ENCODE data around the gene TIMM8B. TPM values are rescaled to one million over a fixed set of nuclear protein-coding genes. Genes with fewer than 3 reads are reported as not detected.
"Not testable (repeated sequence)": the region's sequence is repeated elsewhere in the genome, so short reads cannot be mapped to it uniquely, and the experiment has no call there.

Gene TIMM8B
- total RNA-seq, 1 experiment from 2014 or later, result 99.6 TPM

DNA sequence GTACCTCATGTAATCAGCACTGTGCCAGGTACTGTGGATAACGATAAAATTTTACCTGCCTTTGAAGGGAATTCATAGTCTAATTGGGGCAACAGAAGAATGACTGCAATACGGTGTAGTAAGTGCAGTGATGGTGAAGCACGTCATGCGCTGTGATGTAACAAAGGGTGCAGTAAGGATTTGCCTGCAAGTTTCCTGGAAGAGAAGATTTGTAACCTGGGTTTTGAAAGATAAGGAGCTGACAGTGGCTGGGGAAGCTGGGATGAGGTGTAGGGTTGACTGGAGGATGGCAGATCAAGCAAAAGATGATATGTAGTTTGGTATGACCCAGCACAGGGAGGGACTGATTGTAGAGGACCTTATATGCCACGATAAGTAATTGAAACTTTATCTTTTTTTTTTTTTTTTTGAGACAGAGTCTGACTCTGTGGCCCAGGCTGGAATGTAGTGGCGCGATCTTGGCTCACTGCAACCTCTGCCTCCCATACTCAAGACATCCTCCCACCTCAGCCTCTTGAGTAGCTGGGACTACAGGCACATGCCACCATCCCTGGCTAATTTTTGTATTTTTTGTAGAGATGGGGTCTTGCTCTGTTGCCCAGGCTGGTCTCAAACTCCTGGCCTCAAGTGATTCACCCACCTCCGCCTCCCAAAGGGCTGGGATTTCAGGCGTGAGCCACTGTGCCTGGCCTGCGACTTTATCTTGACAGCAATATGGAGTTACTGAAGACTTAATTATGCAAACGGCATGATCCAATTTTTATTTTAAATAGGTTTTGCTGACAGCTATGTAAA lies 11.4 kb upstream of the TIMM8B start:
- Histone ChIP-seq H3K4me1 (ENCODE audit: insufficient read depth, low read length, poor library complexity, severe bottlenecking) (no peaks in the 10 kb centered on the region), H3K36me3 (ENCODE audit: insufficient read depth, low read length, poor library complexity, severe bottlenecking) (peaks cover 31% of the 10 kb centered on the region), H3K9me3 (ENCODE audit: low read depth, low read length, poor library complexity, severe bottlenecking) (no peaks in the 10 kb centered on the region), H3K27ac (ENCODE audit: low read depth, low read length, poor library complexity, severe bottlenecking) (no peak overlapping the region), H3K4me3 (ENCODE audit: low read depth, low read length, poor library complexity, severe bottlenecking) (no peak overlapping the region), H3K27me3 (replicated peaks; ENCODE audit: insufficient read depth, low read depth, low read length, poor library complexity) (no peaks in the 10 kb centered on the region)
- CTCF ChIA-PET, result no interaction called here
- no peak for DNase-seq (ENCODE audit: low spot score)
- intact Hi-C loops (cut with micrococcal nuclease; ENCODE audit: unreplicated experiment), result no loop called here
- BruUV-seq (replicated peaks), result no TSS peak
- POLR2A ChIA-PET (ENCODE audit: low non-redundant PET), result interaction anchor here (0.6 kb wide), 1 partner anchor 1540 kb away, joined by 3 read pairs; no protein-coding TSS in a partner anchor
- TF ChIP-seq, protein P1, sequence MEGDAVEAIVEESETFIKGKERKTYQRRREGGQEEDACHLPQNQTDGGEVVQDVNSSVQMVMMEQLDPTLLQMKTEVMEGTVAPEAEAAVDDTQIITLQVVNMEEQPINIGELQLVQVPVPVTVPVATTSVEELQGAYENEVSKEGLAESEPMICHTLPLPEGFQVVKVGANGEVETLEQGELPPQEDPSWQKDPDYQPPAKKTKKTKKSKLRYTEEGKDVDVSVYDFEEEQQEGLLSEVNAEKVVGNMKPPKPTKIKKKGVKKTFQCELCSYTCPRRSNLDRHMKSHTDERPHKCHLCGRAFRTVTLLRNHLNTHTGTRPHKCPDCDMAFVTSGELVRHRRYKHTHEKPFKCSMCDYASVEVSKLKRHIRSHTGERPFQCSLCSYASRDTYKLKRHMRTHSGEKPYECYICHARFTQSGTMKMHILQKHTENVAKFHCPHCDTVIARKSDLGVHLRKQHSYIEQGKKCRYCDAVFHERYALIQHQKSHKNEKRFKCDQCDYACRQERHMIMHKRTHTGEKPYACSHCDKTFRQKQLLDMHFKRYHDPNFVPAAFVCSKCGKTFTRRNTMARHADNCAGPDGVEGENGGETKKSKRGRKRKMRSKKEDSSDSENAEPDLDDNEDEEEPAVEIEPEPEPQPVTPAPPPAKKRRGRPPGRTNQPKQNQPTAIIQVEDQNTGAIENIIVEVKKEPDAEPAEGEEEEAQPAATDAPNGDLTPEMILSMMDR (conservative IDR thresholded peaks at IDR 0.05; ENCODE audit: low read depth, low read length), result no peak
- TF ChIP-seq EZH2 (IDR thresholded peaks at IDR 0.05; ENCODE audit: borderline replicate concordance, low read depth, low read length, poor library complexity, severe bottlenecking), result no peak

DNA sequence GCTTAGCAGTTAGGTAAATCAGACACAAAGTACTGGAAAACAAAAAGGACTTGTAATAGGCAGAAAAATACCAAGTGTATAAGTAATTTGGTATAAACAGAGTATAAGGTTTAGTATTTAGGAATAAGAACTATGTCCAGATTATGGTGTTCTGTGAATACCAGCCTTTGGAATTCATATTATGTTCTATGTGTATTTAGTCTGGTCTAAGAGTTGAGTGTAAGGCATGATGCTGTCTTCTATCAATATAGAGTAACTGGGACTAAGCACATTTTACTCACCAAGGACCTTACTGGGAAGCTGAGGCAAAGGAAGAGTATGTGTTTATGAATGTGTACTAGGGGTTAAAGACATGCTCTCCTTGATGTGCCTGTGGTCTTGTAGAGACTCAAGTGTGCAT lies 9.6 kb upstream of the TIMM8B start:
- DNase-seq (ENCODE audit: low spot score), result no peak
- POLR2A ChIA-PET (ENCODE audit: low non-redundant PET), result no interaction called here
- intact Hi-C loops (cut with micrococcal nuclease; ENCODE audit: unreplicated experiment), result no loop called here
- Histone ChIP-seq H3K36me3 (ENCODE audit: insufficient read depth, low read length, poor library complexity, severe bottlenecking) (peaks cover 48% of the 10 kb centered on the region), H3K4me3 (ENCODE audit: low read depth, low read length, poor library complexity, severe bottlenecking) (no peak overlapping the region), H3K27ac (ENCODE audit: low read depth, low read length, poor library complexity, severe bottlenecking) (no peak overlapping the region), H3K4me1 (ENCODE audit: insufficient read depth, low read length, poor library complexity, severe bottlenecking) (no peaks in the 10 kb centered on the region), H3K27me3 (replicated peaks; ENCODE audit: insufficient read depth, low read depth, low read length, poor library complexity) (no peaks in the 10 kb centered on the region), H3K9me3 (ENCODE audit: low read depth, low read length, poor library complexity, severe bottlenecking) (no peaks in the 10 kb centered on the region)
- no TSS peak for BruUV-seq (replicated peaks)
- CTCF ChIA-PET, result interaction anchor here (0.7 kb wide), 1 partner anchor 17 kb away, joined by 4 read pairs; no protein-coding TSS in a partner anchor
- TF ChIP-seq, protein P1 (conservative IDR thresholded peaks at IDR 0.05; ENCODE audit: low read depth, low read length), result no peak
- TF ChIP-seq EZH2 (IDR thresholded peaks at IDR 0.05; ENCODE audit: borderline replicate concordance, low read depth, low read length, poor library complexity, severe bottlenecking), result no peak

DNA sequence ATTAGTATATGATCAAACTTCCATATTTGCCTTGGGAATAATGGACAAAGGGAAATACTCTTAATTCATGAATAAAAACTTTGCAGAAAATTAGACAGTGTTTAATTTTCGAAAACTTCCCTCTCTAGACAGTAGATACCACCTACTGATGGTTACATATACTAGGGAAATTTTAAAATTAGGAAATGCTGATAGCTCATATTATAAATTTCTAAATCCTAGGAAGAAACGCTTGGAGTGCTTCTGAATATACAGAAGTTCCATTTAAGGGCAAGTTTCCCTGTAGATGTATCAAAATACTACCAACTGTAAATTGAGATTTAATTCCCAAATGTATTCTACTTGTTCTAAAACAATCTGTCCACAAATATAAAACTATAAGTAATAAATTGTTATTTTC lies 8.7 kb upstream of the TIMM8B start:
- intact Hi-C loops (cut with micrococcal nuclease; ENCODE audit: unreplicated experiment); H3K9me3 ChIP-seq (ENCODE audit: low read depth, low read length, poor library complexity, severe bottlenecking); POLR2A ChIA-PET (ENCODE audit: low non-redundant PET); H3K4me3 ChIP-seq (ENCODE audit: low read depth, low read length, poor library complexity, severe bottlenecking); H3K27me3 ChIP-seq (replicated peaks; ENCODE audit: insufficient read depth, low read depth, low read length, poor library complexity); DNase-seq (ENCODE audit: low spot score); CTCF ChIA-PET; H3K4me1 ChIP-seq (ENCODE audit: insufficient read depth, low read length, poor library complexity, severe bottlenecking); H3K27ac ChIP-seq (ENCODE audit: low read depth, low read length, poor library complexity, severe bottlenecking): not testable (repeated sequence)
- TSS peak; percentile 19 for BruUV-seq (replicated peaks)
- H3K36me3 ChIP-seq (ENCODE audit: insufficient read depth, low read length, poor library complexity, severe bottlenecking), result peaks cover 57% of the 10 kb centered on the region
